Hepatocyte (in vitro differentiated cells): ENCODE results near the gene ULBP2.

Experiments
- EZH2 ChIP-seq: fragments of 200-600 bp; sonication (generic); IDR thresholded peaks from 2 replicates; pipeline ENCODE4 v1.6.1; 2016; ENCODE audit warnings: antibody characterized with exemption, mild to moderate bottlenecking, borderline replicate concordance
- EZH2phosphoT487 ChIP-seq: fragments of 200-600 bp; sonication (generic); IDR thresholded peaks from one replicate; pipeline ENCODE4 v1.6.1; 2018; ENCODE audit warnings: antibody characterized with exemption, mild to moderate bottlenecking, low read depth, moderate library complexity; ENCODE audit not compliant: unreplicated experiment, severe bottlenecking
- TF ChIP-seq, protein P1 (sequence below): fragments of 200-600 bp; sonication (generic); IDR thresholded peaks from 2 replicates; pipeline ENCODE4 v1.5.1; 2016; ENCODE audit warnings: antibody characterized with exemption, mild to moderate bottlenecking; ENCODE audit not compliant: poor library complexity

GRCh38 chr6:149901444-149902140 lies 40.2 kb upstream of the ULBP2 start:
- TF ChIP-seq, protein P1, sequence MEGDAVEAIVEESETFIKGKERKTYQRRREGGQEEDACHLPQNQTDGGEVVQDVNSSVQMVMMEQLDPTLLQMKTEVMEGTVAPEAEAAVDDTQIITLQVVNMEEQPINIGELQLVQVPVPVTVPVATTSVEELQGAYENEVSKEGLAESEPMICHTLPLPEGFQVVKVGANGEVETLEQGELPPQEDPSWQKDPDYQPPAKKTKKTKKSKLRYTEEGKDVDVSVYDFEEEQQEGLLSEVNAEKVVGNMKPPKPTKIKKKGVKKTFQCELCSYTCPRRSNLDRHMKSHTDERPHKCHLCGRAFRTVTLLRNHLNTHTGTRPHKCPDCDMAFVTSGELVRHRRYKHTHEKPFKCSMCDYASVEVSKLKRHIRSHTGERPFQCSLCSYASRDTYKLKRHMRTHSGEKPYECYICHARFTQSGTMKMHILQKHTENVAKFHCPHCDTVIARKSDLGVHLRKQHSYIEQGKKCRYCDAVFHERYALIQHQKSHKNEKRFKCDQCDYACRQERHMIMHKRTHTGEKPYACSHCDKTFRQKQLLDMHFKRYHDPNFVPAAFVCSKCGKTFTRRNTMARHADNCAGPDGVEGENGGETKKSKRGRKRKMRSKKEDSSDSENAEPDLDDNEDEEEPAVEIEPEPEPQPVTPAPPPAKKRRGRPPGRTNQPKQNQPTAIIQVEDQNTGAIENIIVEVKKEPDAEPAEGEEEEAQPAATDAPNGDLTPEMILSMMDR = no peak
- TF ChIP-seq EZH2phosphoT487 = no peak
- no peak for TF ChIP-seq EZH2
